CD4-positive, alpha-beta T cell (primary cell): ENCODE results near the gene ATXN3. TPM values are rescaled to one million over a fixed set of nuclear protein-coding genes. Genes with fewer than 3 reads are reported as not detected.

Experiments used
- ATAC-seq: fragments of 200-7000 bp; cut with Tn5 transposase; one replicate; pipeline ENCODE4 v1.10.0; 2022; ENCODE audit warnings: mild to moderate bottlenecking; ENCODE audit not compliant: poor library complexity
- CTCF ChIA-PET: fragments of 350-600 bp; sonication (Branson Sonifier 250); formaldehyde crosslinking; loops from one replicate; lab custom pipeline; 2021; ENCODE audit warnings: antibody characterized with exemption, inconsistent platforms; lab: Charles Lee
- POLR2A ChIA-PET: fragments of 350-600 bp; sonication (Branson Sonifier 250); formaldehyde crosslinking; loops from one replicate; lab custom pipeline; 2021; ENCODE audit warnings: antibody characterized with exemption, inconsistent platforms; lab: Charles Lee
- DNase-seq, 14 experiments: peaks; one replicate each; pipeline ENCODE4 v3.0.0-alpha.2; 2013 to 2020; ENCODE audit warnings: mixed read lengths in 2 of 14
- H3K27ac ChIP-seq, 2 donors: one replicate each; pipeline versions ENCODE4 v1.5.1 to v1.7.0; 2013; ENCODE audit warnings: low read length in 2 of 2, low read depth in 1 of 2, mild to moderate bottlenecking in 1 of 2
- H3K27me3 ChIP-seq, 2 experiments: 1 replicate in 1 of 2; 2 replicates in 1 of 2; pipeline versions ENCODE4 v1.6.1 to v1.7.0; 2013; ENCODE audit warnings: low read length in 2 of 2, control low read depth in 1 of 2, mild to moderate bottlenecking in 1 of 2, moderate library complexity in 1 of 2; ENCODE audit not compliant: insufficient read depth in 2 of 2, control insufficient read depth in 1 of 2
- H3K36me3 ChIP-seq: one replicate; pipeline ENCODE4 v1.6.1; 2013; ENCODE audit warnings: low read length, control low read depth; ENCODE audit not compliant: insufficient read depth
- H3K4me1 ChIP-seq: one replicate; pipeline ENCODE4 v1.6.1; 2013; ENCODE audit warnings: low read length, control low read depth; ENCODE audit not compliant: insufficient read depth
- H3K4me3 ChIP-seq: one replicate; pipeline ENCODE4 v1.5.1; 2013; ENCODE audit warnings: mild to moderate bottlenecking, low read length, moderate library complexity
- H3K9me3 ChIP-seq, 2 experiments: 1 replicate in 1 of 2; 2 replicates in 1 of 2; pipeline versions ENCODE4 v1.6.1 to v1.7.0; 2013; ENCODE audit warnings: low read length in 2 of 2, mild to moderate bottlenecking in 2 of 2, control low read depth in 1 of 2, moderate library complexity in 1 of 2; ENCODE audit not compliant: control insufficient read depth in 1 of 2, insufficient read depth in 1 of 2
- H3K27ac Mint-ChIP-seq: one replicate; pipeline ENCODE4 v1.8.0; 2020; ENCODE audit warnings: mixed read lengths
- H3K27me3 Mint-ChIP-seq: one replicate; pipeline ENCODE4 v1.8.0; 2021; ENCODE audit warnings: mixed read lengths
- H3K36me3 Mint-ChIP-seq: one replicate; pipeline ENCODE4 v1.8.0; 2021; ENCODE audit warnings: low read depth, mixed read lengths
- H3K4me1 Mint-ChIP-seq: one replicate; pipeline ENCODE4 v1.8.0; 2021; ENCODE audit warnings: low read depth, mixed read lengths
- H3K4me3 Mint-ChIP-seq: one replicate; pipeline ENCODE4 v1.8.0; 2020; ENCODE audit warnings: mild to moderate bottlenecking, mixed read lengths
- H3K9me3 Mint-ChIP-seq: one replicate; pipeline ENCODE4 v1.8.0; 2020; ENCODE audit warnings: mixed read lengths
- intact Hi-C, 2 experiments: fragments of 100-400 bp; cut with DNase I in 1 of 2; cut with micrococcal nuclease in 1 of 2; formaldehyde crosslinking; loops; one replicate each; pipeline versions ENCODE4 v1.15.1 to v1.9.0; 2023 to 2025; cut with DNase I, micrococcal nuclease
- polyA plus RNA-seq, 2 donors: library from polyadenylated mRNA; unstranded; fragments of 120-200 nt; gene quantifications; one replicate each; pipeline ENCODE4 v1.2.1, GENCODE V29; 2013
- total RNA-seq, 174 experiments: library from RNA in 2 of 174; stranded (reverse) in 2 of 174; gene quantifications; one replicate each; pipeline ENCODE4 v1.2.3 and lab custom pipeline; 2021 to 2026
- TF ChIP-seq, protein P1 (sequence below): fragments of 200-600 bp; IDR thresholded peaks from one replicate; pipeline ENCODE4 v1.8.0; 2022; ENCODE audit warnings: antibody characterized with exemption, mild to moderate bottlenecking

ATXN3 gene
- total RNA-seq (10 to 100 TPM; 21.5 to 22.1 TPM), total RNA-seq (lab: John Stamatoyannopoulos, UW) (32.3 to 106 (median 60.7) reads per million in 172 experiments)
- 15.5 TPM for polyA plus RNA-seq (2013, experiment 1 of 2)
- 26.0 TPM for polyA plus RNA-seq (2013, experiment 2 of 2)

DNA sequence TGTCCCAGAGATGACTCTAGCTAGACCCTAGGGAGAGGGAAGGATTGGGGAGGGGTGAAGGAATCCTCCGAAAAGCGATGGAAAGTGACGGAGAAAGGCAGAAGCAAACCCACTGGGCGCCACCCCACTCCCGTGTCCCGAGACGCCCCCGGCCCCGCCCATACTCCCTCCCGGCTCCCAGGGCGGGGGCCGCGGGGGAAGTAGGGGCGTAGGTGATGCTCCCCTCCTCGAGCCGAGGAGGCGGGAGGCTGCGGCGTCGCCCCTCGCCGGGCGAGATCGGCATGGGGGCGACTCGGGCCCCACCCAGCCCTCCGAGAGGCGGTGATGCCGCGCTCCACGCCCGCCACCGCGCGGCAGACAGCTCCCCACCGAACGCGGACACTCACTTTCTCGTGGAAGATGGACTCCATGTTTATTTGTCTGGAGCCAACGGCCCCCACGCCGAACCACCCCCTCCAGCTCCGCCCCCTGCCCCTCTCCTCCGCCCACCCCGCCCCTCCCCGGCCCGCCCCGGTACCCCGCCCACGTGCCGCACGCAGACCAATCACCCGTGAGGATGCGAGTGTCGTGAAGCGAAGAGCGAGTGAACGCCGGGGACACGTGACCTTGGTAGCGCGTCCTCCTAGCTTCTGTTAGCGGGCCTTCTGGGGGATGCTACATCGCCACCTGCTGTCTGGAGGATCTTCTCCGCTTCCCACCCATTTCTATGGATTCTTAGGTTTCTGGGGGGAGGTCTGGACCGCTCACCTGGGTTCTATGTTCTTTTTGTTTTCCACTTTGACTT, at the start of gene ATXN3:
TSS of gene ATXN3 (minus strand) at position 440 of the 784 bp plus-strand sequence. CDS start at position 410, 30 bp downstream.
- TF ChIP-seq, protein P1, sequence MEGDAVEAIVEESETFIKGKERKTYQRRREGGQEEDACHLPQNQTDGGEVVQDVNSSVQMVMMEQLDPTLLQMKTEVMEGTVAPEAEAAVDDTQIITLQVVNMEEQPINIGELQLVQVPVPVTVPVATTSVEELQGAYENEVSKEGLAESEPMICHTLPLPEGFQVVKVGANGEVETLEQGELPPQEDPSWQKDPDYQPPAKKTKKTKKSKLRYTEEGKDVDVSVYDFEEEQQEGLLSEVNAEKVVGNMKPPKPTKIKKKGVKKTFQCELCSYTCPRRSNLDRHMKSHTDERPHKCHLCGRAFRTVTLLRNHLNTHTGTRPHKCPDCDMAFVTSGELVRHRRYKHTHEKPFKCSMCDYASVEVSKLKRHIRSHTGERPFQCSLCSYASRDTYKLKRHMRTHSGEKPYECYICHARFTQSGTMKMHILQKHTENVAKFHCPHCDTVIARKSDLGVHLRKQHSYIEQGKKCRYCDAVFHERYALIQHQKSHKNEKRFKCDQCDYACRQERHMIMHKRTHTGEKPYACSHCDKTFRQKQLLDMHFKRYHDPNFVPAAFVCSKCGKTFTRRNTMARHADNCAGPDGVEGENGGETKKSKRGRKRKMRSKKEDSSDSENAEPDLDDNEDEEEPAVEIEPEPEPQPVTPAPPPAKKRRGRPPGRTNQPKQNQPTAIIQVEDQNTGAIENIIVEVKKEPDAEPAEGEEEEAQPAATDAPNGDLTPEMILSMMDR, result peak; percentile 84
- peak; percentile 89 to 99 (median 94) for DNase-seq
- ATAC-seq, result peak; percentile 93
- H3K9me3 Mint-ChIP-seq, result no peaks in the 10 kb centered on the region
- H3K36me3 Mint-ChIP-seq, result peaks cover 6% of the 10 kb centered on the region
- peak within 1 kb of the TSS; percentile 95 for H3K4me3 Mint-ChIP-seq
- Histone ChIP-seq H3K9me3 (no peaks in the 10 kb centered on the region), H3K4me1 (peaks cover 45% of the 10 kb centered on the region), H3K27me3 (no peaks in the 10 kb centered on the region), H3K36me3 (peaks cover 4% of the 10 kb centered on the region), H3K27ac (peak within 1 kb of the TSS; percentile 81 to 84), H3K4me3 (peak within 1 kb of the TSS; percentile 66)
- CTCF ChIA-PET, result interaction anchor here (0.5 to 4.5 kb wide), 17 partner anchors 9 to 692 kb away, joined by 3 to 134 read pairs (median 4); partner anchors contain the start of genes CPSF2, NDUFB1 and TRIP11
- H3K4me1 Mint-ChIP-seq, result peaks cover 73% of the 10 kb centered on the region
- peak within 1 kb of the TSS; percentile 84 for H3K27ac Mint-ChIP-seq
- POLR2A ChIA-PET, result interaction anchor here (0.8 to 5.3 kb wide), 15 partner anchors 9 to 1722 kb away, joined by 3 to 116 read pairs (median 5); partner anchors contain the start of genes CPSF2, GOLGA5, LYSET and MOAP1
- no peaks in the 10 kb centered on the region for H3K27me3 Mint-ChIP-seq
- intact Hi-C loops, result loop anchor here (1.0 to 10.0 kb wide), 6 partner anchors 15 to 1772 kb away; partner anchors contain the start of genes CPSF2 (in 2 of the 2), NDUFB1 (in 2 of the 2), GOLGA5 (in 1 of the 2) and LYSET (in 1 of the 2)

DNA sequence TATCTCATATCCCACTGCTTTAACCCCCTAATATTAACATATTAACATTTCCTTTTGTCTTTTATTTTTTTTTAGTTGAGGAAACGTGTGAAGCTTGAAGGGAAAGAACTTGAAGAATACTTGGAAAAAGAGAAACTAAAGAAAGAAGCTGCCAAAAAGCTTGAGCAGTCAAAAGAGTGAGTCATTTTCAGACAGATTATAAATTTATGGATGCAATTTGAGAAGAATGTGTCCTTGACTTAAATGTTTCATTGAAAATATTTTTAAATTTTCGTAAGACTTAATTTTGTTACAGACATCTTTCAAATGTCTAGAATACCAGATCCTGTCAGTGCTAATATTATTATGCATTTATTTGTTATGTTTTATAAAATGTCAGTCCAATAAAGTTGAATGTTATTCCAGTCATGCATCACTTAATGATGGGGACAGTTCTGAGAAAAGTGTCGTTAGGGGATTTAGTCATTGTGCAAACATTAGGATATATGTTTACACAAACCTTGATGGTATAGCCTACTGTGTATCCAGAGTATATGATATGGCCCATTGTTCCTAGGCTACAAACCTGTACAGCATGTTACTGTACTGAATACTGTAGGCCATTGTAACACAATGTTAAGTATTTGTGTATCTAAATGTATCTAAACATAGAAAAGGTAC, 48.0 kb upstream of the ATXN3 start:
- Histone ChIP-seq H3K27me3 (no peaks in the 10 kb centered on the region), H3K4me3 (no peak overlapping the region), H3K9me3 (no peaks in the 10 kb centered on the region), H3K4me1 (no peaks in the 10 kb centered on the region), H3K27ac (no peak overlapping the region), H3K36me3 (peaks cover 56% of the 10 kb centered on the region)
- H3K4me1 Mint-ChIP-seq, result no peaks in the 10 kb centered on the region
- peaks cover 83% of the 10 kb centered on the region for H3K36me3 Mint-ChIP-seq
- H3K4me3 Mint-ChIP-seq, result no peak overlapping the region
- POLR2A ChIA-PET, result no interaction called here
- ATAC-seq, result no peak
- no peaks in the 10 kb centered on the region for H3K27me3 Mint-ChIP-seq
- TF ChIP-seq, protein P1, result no peak
- no peak for DNase-seq
- CTCF ChIA-PET, result no interaction called here
- intact Hi-C loops, result no loop called here
- H3K9me3 Mint-ChIP-seq, result no peaks in the 10 kb centered on the region
- H3K27ac Mint-ChIP-seq, result no peak overlapping the region

DNA sequence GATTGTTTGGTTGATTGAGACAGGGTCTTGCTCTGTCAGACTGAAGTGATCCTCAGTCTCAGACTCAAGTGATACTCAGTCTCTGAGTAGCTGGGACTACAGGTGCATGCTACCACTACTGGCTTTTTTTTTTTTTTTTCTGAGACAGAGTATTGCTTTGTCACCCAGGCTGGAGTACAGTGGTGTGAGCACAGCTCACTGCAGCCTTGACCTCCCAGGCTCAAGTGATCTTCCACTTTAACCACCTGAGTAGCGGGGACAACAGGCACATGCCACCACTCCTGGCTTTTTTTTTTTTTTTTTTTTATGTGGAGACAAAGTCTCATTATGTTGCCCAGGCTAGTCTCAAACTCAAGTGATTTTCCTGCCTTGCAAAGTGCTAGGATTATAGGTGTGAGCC, 47.2 kb upstream of the ATXN3 start:
- no peak overlapping the region for H3K27ac ChIP-seq
- no peak for DNase-seq
- H3K4me1 Mint-ChIP-seq, result no peaks in the 10 kb centered on the region
- no peak overlapping the region for H3K27ac Mint-ChIP-seq
- H3K4me3 ChIP-seq, result no peak overlapping the region
- no peaks in the 10 kb centered on the region for H3K9me3 ChIP-seq
- H3K9me3 Mint-ChIP-seq, result no peaks in the 10 kb centered on the region
- H3K4me1 ChIP-seq, result no peaks in the 10 kb centered on the region
- no peak for ATAC-seq
- TF ChIP-seq, protein P1, result no peak
- intact Hi-C loops, result no loop called here
- H3K36me3 Mint-ChIP-seq, result peaks cover 82% of the 10 kb centered on the region
- no peaks in the 10 kb centered on the region for H3K27me3 ChIP-seq
- H3K36me3 ChIP-seq, result peaks cover 56% of the 10 kb centered on the region
- ChIA-PET POLR2A (no interaction called here), CTCF (no interaction called here)
- no peaks in the 10 kb centered on the region for H3K27me3 Mint-ChIP-seq
- no peak overlapping the region for H3K4me3 Mint-ChIP-seq
